22Rv1 (cell line): Measurements from ENCODE around the gene PLEK.

Experiments
- CTCF ChIP-seq: fragments of 450-650 bp; IDR thresholded peaks from 2 replicates; pipeline ENCODE4 v1.5.1; 2017; ENCODE audit warnings: mild to moderate bottlenecking
- ZFX ChIP-seq: fragments of 450-650 bp; IDR thresholded peaks from 2 replicates; pipeline ENCODE4 v1.6.1; 2017; ENCODE audit warnings: antibody characterized with exemption, borderline replicate concordance

- TF ChIP-seq CTCF: no peak
- no peak for TF ChIP-seq ZFX
Measured at GRCh38 chr2:68396093-68396492, 31.0 kb downstream of the PLEK start.
